ENCODE results near the gene TRANK1.

TRANK1 gene

DNA sequence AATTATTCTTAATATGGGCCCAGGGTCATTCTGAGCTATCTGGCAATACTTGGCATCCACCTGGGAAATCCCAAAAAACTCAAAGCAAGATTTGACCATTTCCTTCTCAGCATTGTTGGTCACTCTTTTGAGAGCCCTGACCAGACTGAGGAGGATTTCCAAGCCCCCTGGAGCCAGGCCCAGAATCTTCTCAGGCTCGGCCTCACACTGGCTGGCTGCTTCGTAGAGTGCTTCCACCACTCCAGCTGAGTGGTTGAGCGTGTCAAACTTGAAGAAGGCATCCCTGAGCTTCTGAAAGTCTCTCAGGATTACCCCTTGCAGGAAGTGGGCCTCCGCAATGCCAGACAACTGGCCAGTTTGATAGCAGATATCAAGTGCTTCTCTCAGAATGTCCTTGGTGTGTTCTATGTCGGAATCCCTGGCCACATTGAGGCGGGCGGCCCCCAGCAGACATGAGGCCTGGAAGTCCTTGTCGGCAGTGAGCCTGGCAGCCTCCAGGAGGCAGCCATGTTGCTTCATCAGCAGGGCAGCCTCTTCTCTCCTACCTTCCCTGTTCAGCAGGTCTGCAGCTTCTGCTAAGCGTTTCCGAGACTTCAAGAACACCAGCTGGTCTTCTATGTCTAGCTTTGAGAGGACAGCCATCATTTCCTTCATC lies 111.6 kb downstream of the TRANK1 start:
- DNase-seq = no peak

DNA sequence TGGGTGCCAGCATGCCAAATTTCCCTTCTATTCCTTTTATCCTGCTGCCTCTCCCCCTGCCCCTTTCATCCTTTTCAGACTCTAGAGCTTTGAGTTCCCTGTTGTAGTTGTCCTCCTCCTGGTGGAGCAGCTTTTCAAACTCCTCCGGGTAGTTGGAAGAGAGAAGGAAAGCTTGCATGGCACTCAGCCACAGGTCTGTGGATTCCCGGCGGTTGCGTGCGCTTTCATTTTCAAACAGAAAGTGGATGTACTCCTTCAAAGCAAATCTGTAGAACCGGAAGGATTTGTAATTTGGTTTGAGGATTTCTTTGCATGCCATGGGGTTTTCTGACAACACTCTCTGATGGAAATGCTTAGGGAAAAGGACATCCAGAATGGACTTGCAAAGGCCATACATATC lies 112.4 kb downstream of the TRANK1 start:
- no peak for DNase-seq

DNA sequence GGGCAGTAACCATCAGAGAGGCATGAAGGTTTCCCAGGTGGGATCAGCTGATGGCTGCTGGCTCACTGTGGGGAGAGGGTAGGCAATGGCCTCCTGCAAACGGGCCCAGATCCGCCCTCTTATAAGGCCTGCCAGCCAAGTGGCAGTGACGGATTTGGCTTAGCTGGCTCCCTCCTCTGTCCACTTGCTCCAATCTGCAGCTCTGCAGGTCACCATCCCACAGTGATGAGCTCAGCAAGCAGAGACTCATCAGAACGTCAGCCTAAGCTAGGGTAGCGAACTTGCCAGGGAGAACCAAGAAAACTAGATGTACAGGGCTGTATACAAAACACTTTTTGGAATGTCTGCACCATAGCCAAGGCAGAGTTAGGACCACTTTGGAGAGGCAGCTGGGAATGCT lies 117.7 kb downstream of the TRANK1 start:
- no peak for DNase-seq

DNA sequence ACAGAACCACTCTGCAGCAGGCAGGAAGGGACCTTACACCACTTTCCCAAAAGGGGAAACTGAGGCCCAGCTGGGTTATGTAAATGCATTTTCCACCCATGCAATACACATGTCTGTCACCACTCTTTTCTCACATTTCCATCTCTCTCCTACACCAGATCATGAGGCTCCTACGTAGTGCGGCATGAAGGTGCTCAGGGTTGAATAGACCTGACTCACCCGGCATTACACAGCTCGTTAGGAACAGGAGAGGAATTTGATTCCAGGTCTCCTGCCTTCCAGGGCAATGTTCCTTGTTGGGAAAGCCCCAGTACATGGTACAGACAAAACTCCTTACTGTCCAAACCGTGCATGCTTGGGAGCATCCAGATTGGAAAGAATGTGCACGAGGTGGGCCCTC lies 118.6 kb downstream of the TRANK1 start:
- no peak for DNase-seq

DNA sequence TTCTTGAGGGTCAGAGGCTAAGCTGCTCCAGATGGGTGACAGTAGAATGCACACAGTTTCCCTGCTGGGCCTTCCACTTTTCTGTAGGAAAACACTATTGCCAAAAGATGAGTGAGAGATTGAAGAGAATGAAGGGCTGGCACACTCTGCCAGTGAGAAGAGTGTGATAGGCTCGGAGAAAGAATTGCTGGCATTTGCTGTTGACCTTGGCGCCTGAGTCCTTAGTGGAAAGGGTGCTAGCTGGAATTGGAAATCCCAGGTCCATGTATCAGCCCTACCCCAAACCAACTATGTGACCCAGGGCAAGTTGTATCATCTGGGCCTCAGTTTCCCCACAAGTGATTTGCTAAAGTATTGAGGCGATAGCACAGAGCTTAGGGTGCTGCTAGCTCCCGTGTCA lies 120.4 kb downstream of the TRANK1 start:
- DNase-seq = no peak

DNA sequence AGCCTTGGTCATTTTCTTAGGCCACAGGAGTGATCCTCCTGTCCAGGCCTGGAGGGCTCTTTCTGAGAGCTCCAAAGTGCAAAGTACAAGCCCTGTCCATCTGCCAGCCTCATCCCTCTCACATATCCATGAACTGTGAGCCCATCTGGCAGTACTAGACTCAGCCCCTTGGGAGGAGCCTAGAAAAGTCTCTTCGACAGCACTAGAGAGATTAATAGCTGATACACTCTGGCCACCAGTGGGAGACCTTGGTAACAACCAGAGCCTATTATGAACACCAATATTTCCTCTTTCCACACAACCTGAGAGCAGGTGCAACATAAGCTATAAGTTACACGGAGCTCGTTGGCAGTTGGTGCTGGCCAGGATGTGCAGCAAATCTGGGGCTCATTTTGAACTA lies 121.0 kb downstream of the TRANK1 start:
- peak; percentile 6 for DNase-seq

DNA sequence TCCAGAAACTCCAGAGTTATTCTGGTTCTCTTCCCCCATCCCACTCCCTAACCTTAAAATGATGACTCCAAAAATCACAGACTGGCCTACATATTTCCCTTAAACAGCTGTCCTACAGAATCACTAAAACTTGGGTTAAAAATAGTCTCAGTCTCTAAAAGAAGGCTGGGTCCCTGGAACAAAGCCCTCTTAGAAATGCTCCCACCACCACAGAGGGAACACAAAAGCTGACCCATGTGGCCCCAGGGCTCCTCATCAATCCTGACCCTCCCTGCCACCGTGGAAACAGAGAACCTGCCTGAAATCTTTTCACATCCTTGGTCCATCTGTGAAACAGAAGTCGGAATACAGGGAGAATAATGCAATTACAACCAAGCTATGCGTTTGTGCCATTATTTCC lies 124.8 kb downstream of the TRANK1 start:
- no peak for DNase-seq

DNA sequence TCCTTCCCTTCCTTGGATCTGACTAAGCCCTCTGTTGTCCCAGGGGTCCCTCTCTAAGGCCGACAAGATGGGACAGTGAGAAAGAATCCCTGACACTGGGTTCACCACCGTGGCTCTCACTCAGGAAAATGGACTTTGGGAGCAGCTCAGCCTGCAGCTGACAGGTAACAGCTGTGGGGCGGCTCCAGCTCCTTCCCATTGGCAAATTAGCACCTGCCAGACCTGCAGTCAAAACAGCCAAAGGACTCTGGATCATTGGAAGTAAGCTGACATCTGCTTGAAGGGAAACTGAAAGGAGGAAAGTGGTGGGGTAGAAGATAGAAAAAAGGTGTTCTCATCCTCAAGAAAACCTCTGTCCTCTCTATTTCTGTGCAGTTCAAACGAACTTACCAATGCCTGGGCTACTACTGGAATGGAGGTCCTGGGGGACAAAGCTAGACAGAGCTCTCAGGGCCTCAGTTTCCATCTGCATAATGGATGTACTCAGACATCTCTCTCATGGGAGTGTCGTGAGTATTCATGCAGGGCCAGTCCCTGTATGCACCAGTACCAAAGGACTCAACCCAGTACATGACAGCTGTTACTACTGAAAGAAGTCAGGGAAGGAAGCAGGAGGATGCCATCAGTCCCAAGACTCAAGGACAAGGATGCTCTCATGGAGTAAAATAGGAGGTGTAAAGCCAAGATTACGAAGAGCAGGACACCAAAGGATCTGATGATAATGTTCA lies 126.9 kb downstream of the TRANK1 start:
- no peak for DNase-seq

DNA sequence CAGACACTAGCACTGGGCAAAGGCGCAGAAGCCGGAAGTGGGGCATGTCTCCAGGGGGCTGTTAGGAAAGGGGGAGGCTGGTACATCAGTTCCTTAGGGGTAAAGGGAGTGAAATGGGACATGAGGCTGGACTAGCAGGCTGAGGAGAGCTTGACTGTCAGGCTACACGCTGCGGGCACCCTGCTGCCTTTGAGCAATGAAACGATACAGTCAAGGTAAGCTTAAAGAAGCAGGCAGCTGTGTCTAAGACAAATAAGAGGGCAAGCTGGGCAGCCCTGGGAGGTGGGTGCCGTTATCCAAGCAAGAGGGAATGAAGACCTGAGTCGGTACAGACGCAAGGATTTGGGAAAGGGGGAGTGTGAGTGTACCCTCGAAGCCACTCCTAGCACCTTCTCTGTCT lies 129.5 kb downstream of the TRANK1 start:
- DNase-seq = no peak

DNA sequence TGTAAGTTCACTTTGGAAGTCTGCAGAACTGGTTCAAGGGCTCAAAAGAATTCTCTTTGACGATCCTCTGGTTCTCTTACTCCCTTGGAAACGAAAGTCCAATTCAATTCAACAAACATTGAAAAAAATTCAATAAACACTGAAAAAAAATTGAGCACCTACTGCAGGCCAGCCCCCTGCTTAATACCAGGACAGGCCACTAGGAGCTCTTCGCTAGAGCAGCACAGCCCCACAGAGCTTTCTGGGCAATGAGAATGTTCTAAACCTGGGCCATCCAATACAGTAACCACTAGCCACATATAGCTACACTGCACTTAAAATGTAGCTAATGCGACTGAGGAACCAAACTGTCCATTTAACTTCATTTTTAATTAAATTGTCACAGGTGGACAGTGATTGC lies 130.1 kb downstream of the TRANK1 start:
- DNase-seq = no peak

DNA sequence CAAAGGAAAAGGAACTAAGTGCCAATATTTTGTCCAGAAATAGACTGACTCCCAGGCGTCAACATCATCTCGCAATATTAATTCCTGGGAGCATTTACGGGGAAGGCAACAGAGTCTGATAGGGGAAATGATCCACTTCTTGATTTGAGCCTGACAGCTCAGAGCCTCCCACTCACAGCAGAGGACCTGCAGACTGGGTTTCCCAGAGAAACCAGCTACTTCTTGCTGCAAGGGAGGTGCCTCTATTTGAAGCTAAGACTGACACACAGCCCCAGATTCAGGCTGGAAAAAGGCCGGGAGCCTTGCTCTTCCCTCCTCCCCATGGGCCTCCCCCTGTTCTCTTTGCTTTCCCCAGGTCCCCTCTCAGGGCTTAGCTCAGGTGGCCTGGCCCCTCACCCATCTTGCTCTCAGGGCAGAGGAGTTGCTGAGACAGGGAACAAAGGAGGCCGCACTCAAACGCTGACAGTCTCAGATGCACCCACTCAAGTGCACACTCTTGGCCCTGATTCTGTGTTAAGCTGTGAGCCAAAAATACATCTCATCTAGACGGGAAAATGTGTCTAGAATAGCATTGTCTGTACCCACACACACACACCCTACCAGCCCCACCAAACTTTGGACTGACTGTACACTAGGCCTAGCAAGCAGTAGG lies 130.7 kb downstream of the TRANK1 start:
- DNase-seq = no peak

DNA sequence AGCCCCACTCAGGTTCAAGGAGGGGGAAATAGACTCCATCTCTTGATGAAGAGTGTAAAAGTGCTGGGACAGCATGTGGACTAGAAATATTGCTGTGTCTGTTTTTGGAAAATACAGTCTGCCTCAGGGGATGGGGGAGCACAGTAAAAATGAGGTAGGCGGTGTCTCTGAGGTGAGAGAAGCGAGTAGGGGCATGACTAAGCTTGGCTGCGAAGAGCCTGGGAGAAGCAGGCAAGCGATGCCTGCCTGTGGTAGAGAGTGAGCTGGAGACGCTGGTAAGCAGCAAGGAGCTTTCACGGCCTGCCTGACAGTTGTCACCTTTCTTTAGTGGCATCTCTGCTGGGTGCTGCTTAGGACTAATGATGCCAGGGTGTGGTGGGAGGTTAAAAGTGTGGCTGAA lies 131.5 kb downstream of the TRANK1 start:
- DNase-seq = no peak

DNA sequence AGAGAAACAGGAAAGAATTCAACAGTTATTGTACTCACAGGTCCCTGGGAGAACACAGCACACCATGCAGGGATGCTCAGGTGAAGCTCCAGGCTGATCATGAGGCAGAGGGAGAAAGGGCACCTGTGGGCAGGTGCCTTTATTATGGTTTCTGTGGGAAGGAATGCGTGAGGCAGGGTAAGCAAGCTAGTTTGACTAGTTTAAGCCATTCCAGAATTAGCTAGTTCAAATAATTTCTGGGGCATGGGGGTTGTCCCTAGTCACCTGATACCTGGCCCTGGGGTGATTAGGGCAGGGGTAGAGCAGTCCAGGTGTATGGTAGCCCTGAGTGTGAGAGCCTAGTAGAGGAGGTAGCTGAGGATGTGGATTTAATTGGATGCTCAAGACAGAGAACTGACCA lies 132.6 kb downstream of the TRANK1 start:
- DNase-seq = no peak

DNA sequence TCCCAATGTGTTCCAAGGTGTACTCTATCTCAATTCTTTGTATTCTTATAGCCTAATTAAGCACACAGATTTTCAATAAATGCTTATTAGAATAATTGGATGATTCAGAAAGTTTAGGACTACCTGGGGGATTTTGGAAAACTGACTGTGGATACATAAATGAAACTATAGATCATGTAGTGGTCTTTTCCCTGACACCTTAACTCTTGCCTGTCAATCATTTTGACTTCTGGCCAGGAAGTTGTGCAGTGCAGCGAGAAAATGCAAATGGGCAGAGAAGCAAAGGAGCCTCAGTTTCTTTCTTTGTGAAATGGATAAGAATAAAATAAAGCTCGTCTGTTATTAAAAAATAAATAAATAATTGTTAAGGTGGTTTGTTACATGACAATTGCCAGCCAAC lies 133.1 kb downstream of the TRANK1 start:
- DNase-seq = no peak

DNA sequence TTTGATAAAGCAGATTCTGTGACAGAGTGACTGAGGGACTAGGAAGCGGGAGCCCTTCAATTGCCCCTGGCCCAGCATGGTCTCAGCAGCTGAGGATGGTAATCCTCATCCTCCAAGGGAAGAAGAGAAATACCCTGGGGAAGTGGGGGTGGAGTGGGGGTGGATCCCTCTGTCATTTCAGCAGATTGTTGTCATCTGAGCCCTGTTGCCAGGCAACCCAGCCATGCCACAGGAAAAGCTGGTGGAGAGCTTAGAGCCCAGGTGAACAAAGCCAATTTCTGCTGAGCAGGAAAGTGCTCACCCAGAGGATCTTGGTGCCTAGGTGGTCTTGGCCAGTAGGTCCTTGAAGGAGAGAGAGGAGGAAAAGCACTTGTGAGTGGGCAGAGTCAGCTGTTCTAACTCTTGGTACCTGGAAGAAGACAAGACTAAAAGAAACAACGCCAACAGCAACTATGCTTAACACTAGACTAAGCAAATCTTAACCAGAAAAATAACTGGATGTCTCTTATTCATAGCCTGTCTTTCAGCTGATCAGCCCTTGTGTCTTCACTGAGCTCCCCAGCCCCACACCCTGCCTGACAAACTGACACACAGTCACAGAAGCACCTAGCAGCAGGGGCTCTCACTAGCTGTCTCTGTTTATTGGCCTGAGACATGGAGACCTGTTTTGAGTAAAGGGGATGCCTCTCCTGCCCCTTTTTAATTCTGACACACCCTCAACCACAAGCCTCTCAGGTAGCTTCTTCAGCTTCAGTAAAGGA lies 140.4 kb downstream of the TRANK1 start:
- peak; percentile 4 for DNase-seq

DNA sequence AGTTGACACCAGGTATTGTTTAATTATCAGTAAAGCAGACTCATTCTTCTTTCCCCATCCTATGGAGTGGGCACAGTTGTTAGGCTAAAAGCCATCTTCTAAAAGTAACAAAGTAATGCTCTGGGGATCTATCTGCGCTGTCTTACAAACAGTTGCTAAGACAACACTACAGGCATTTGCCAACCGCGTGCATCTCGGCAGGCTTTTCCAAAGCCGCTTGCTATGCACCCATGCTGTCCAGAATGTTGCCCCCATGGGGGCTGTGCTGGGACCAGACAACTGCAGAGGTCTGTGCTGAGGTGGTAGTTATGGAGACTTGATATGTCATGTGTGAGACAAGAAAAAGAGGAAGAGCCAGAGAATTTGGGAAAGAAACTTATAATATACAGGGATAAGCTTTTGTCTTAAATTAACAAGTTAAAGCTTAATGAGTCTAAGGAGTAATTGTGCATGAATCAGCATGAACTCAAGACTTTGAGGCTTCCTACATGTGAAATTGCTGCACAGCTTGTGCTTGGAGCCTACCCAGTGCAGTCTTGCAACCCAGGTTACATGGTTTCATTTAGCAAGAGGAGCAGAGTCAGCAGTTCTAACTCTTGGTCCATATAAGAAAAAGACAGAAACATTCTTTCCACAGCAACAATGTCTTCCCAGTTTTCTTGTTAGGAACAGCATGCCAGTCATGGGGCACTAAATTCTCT lies 141.6 kb downstream of the TRANK1 start:
- no peak for DNase-seq

DNA sequence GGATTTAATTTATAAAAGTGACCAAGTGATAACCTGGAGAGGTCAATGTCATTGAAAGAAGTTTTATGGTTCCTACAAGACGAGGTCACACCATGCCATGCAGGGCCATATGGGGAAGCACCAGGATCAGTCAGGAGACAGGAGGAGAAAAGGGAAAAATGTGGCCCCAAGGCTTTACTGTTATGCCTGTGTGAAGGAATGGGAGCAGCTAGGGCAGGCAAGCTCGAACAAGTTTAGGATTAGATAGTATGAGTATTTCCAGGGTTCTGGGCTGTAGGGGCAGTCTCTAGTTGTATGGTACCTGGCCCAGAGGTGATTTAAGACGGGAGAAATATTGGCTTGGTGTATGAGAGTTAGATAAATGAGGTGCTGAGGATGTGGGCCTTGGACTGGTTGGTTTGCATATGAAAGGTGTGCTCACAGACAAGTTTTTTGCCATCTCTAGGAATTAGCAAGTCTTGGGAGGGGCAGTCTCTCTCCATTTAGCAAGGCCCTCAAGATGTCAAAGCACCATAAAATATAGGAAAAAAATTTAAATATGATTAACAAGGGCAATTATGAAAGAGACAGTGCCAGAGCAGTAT lies 144.2 kb downstream of the TRANK1 start:
- DNase-seq = no peak

DNA sequence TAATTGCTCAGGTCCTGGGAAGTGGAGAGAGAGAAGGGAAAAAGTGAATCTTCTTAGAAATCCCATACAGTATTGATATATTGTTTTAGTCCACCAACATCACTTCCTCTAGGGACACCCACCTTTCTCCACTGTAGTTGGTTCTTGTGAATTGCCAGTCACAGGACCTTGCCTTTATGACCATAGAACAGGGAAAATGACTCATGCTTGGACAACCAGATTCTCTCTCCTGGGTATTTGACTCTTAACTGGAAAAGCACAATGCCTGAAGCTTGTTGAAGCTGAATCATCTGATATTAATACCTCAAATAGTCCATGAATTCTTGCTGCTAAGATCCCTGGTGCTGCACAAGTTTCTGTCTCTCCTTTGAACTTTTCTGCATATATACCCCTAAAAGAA lies 148.0 kb downstream of the TRANK1 start:
- no peak for DNase-seq

DNA sequence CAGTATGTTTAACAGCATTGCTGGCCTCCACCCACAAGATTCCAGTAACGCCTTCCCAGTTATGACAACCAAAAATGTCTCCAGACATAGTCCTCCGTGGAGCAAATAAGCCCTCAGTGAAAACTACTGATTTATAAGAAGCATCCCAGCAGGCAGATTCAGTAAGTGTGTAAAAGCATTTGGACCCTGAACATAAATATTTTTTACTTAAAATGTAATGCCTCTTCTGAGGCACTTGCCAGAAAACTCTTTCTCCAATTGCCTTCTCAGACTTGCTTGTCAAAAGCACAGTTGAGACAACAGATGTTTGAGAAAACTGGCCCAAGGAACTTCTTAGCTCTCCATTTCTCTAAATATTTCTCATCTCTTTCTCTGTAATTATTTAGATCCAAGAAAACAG lies 148.7 kb downstream of the TRANK1 start:
- DNase-seq = no peak

DNA sequence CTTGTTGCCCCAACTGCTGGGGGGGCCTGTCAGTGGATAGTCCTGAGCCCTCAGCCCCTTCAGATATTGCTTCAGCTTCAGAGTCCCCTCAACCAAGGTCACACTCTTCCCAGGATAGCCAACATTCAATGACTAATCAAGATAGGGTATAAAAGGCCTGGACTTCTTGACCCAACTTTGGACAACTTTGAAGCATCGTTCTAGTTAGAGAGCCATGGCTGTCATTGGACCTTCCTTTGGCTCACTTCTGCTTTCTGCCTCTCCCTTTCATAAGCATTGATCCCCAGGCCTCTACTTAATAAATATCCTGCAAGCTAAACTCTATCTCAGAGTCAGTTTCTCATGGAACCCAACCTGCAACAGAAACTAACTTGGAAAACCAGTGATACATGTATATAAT lies 149.2 kb downstream of the TRANK1 start:
- DNase-seq = no peak

DNA sequence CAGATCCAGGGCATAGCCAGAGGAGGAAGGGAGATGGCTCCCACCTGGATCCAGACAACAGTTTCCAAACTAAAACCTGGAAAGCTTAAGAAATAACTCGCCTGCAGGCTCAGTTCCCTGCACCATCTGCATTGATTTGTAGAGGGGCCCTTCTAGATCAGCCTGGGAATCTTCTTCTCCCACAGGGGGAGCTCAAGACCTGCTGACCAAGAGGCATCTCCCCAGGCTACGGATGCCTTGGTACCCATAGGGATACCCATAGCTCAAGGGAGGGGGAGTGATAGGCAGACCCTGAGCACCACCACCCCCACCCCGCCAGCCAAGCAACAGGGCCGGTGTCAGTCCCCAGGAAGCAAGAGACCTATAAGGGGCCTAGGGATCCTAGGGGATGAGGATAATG lies 152.5 kb downstream of the TRANK1 start:
- peak; percentile 6 for DNase-seq

DNA sequence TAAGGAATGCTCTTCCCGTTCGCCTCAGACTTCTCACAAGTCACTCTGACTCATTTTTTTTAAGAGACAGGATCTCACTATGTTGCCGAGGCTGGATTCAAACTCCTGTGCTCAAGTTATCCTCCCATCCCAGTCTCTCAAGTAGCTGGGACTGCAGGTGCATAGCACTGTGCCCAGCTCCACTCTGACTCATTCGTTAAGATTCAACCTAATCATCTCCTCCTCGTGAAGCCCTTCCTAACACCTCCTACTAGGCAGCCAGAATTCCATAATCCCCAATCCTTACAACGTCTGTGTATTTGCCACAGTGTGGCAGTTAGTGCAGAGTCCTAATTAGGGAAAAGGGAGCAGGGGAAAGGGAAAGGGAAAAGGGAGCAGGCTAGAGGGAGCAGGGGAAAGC lies 154.1 kb downstream of the TRANK1 start:
- DNase-seq = no peak

Measured in NCI-H69 (cell line).